ENCODE measurements around the gene THOC2. TPM values are rescaled to one million over a fixed set of nuclear protein-coding genes. Genes with fewer than 3 reads are reported as not detected.
"Not testable (repeated sequence)": the region's sequence is repeated elsewhere in the genome, so short reads cannot be mapped to it uniquely, and the experiment has no call there.

The THOC2 gene
- polyA plus RNA-seq, 3 donors = 105 to 144 (median 132) TPM

DNA sequence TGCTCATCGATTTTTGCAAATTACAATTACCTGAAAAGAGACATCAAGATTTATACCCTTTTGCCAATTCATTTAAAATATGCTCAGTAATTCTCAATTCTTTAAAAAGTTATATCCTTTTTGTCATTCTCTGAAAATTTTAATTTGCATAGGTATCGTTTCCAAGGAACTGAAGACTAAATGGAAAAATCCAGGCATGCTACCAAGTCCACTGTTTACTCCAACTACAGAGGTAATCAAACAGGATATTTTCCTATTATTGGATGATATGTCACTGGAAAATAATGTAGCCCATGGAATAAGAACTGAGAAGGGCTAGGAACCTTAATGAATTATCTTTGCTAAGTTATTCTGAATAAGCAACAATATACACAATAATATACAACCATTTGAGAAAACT is 132.7 kb downstream of the THOC2 start:
- no peak for DNase-seq

DNA sequence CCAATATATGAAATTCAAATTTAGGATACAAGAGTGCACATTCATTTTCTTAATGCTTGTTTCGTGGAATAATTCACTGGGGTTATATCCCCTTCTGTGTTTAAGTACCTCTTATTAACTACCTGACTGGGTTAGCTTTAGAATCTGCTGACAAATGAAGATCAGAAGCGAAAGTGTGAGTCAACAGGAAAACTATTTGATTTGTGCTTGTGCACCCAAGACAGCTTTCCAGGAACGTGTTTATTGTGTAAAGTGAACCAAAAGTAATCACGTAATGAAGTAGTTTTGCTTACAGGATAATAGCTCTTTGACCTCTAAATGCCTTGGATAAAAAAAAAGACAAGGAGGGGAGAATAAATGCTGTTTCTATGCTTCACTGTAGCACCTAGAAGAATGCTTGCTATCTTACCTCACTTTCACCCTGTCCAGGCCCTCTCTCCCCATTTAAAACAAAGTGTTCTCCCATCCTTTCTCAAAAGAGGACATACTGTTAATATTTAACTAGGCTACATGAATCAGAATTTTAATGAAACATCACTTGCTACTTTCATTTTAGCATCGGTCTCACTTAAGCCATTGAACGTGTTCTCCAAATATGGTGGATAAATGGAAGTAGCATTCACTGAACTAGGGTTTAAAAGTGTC is 141.9 kb downstream of the THOC2 start:
- DNase-seq = no peak

DNA sequence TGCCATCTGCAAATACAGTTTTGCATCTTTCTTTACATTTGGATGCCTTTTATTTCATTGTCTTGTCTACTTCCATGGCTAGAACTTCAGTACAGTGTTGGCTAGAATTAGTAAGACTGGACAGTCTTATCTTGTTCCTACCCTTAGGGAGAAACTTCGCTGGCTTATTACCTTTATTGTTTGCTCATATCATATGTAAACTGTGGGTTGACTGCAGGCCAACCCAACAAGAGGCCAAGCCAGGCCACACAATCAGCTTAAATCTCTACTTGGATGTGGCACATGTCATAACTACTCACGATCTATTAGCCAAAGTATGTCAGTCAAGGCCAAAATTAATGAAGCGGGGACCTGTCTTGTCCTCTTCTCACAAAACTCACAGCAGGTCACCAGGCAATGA is 144.1 kb downstream of the THOC2 start:
- DNase-seq = no peak

DNA sequence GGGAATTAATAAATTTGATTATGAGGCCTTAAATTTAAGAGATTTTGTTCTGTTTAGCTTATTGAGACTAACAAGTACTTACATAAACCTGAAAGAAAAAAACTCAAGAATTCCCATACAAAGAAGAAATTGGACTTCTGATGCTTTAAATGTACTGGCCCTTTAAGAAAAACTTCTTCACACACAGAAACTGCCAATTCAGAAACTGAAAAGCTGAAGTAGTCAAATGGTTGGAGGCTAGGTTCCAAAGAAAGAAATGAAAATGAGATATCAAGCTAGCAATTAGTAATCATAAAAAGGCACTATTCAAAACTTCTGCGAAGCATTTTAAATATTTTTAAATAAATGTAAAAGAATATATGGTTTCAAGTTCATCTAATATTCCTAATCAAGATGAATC is 151.3 kb downstream of the THOC2 start:
- DNase-seq = no peak

DNA sequence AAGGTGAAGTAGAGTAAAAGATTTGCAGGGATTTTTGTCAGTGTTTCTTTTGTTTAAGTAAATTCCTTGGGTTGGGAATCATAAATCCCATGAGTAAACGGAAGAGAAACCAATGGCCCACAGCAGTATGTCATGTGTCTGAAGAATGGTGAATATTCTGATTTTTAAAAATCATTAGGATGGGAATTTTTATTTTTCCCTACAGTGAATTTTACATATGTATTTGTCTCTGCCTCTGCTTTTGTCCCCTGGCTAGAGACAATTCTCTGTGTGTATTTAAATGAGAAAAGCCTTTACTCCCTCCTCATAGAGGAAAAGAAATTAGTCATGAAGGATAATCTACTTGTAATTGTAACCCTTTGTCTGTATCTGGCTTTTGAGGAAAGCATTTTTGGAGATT is 152.1 kb downstream of the THOC2 start:
- DNase-seq = no peak

DNA sequence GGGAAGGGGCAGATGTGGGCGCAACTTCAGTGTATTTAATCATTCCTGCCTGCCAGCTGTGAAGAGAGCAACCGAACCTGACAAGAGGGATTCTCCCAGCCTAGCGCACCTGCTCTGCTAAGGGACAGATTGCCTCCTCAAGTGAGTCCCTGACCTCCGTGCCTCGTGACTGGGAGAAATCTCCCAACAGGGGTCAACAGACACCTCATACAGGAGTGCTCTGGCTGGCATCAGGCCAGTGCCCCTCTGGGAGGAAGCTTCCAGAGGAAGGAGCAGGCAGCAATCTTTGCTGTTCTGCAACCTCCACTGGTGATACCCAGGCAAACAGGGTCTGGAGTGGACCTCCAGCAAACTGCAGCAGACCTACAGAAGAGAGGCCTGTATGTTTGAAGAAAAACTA is 158.8 kb downstream of the THOC2 start:
- DNase-seq = not testable (repeated sequence)

DNA sequence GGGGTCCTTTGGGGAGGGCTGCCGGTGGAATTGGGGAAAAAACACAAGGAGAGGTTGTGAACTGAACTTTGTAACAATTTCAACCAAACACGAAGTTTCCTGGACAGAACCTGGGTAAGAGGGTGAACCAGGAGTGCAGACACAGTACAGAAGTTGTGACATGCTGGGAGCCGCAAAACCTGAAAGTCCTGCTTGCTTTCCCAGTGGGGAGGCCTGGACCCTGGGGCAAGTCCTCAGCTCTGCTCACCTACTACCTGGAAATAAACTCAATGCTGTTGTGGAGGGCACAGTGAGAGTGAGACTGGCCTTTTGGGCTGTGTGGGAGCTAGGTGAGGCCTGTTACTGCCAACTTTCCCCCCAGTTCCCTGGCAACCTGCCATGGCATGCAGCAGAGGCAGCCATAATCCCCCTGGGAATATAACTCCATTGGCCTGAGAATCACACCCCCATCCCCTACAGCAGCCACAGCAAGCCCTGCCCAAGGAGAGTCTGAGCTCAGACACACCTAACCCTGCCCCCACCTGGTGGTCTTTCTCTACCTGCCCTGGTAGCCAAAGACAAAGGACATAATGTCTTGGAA is 162.8 kb downstream of the THOC2 start:
- no peak for DNase-seq

DNA sequence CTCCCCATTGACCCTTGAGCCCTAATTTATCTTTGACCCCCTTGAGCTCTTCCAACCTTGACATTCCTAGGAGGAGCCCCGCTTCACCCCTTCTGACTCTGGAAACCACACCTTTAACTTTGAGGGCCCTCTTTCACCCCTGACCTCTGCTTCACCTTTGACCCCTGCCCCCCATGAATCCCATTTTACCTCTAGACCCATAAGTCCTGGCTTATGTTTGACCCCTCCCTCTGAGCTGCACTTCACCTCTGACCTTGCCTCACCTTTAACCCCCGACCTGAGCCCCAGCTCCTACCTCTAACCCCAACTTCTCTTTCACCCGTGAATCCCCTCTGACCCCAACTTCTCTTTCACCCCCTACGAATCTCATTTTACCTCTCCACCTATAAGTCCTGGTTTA is 169.7 kb downstream of the THOC2 start:
- DNase-seq = no peak

DNA sequence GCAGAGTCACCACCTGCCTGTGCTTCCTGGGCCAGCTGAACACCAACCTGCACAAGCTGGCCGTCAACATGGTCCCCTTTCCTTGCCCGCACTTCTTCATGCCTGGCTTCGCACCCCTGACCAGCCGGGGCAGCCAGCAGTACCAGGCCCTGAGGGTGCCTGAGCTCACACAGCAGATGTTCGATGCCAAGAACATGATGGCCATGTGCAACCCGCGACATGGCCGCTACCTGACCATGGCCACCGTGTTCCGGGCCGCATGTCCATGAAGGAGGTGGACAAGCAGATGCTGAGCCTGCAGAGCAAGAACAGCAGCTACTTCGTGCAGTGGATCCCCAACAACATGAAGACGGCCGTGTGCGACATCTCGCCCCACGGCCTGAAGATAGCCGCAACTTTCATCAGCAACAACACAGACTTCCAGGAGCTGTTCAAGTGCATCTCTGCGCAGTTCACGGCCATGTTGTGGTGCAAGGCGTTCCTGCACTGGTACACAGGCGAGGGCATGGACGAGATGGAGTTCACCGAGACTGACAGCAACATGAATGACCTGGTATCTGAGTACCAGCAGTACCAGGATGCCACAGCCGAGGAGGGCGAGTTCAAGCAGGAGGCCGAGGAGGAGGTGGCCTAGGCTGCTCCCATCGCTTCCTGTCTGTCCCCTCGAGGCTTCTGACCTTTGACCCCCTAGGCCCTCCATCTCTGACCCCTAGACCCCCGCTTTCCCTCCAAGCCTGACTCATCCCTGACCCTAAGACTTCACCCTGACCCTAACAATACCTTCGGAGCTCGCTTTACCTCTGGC is 170.3 kb downstream of the THOC2 start:
- no peak for DNase-seq

DNA sequence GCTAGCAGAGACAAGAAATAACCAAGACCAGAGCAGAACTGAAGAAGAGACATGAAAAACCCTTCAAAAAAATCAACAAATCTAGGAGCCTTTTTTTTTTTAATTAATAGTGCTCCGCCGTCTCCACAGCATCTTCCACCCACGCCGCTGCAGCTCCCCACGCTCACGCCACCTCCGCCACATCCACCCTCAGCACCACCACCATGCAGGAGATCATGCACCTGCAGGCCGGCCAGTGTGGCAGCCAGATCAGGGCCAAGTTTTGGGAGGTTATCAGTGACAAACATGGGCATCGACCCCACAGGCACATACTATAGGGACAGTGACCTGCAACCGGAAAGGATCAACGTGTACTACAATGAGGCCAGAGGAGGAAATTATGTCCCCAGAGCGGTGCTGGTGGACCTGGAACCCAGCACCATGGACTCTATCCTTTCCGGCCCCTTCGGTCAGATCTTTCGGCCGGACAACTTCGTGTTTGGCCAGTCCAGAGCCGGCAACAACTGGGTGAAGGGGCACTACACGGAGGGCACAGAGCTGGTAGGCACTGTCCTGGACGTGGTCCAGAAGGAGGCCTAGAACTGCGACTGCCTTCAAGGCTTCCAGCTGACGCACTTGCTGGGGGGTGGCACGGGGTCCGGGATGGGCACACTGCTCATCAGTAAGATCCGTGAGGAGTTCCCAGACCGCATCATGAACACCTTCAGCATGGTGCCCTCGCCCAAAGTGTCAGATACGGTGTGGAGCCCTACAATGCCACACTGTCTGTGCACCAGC is 171.2 kb downstream of the THOC2 start:
- no peak for DNase-seq

DNA sequence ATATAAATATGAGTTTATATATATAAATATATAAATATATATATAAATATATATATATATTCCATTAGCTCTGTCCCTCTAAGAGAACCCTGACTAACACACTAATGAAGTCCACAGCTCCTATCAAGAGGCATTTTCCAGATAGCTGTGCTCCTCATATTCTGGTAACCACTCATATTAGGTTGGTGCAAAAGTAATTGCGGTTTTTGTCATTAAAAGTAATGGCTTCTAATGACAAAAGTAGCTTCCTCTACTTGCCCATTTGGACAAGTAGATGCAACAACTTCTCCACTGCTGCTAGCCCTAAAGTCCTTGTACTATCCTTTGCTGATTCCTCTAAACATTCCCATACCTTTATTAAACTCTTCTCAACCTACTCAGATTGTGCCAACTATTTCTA is 182.0 kb downstream of the THOC2 start:
- DNase-seq = no peak

Other genes starting within 250 kb of the THOC2 start
- 10 to 100 TPM; 34.7 to 42.4 (median 35.7) TPM for gene XIAP, start 127.0 kb upstream of the THOC2 start, polyA plus RNA-seq (ENCODE audit: insufficient read length in 3 of 3)
- gene STAG2, start 228.7 kb upstream of the THOC2 start, polyA plus RNA-seq (ENCODE audit: insufficient read length in 3 of 3) = 100 to 1,000 TPM; 100 to 123 (median 104) TPM

All from renal pelvis (tissue), 4 donors.